Breast epithelium (tissue), 4 donors: Measurements from ENCODE around the gene MPEG1. TPM values are rescaled to one million over a fixed set of nuclear protein-coding genes. Genes with fewer than 3 reads are reported as not detected.

Experiments
- DNase-seq, 2 donors: peaks; one replicate each; pipeline ENCODE4 v3.0.0-alpha.2; 2019; ENCODE audit warnings: low spot score in 2 of 2
- H3K27ac ChIP-seq, 2 donors: fragments of 200-600 bp; sonication (generic) in 1 of 2; one replicate each; pipeline ENCODE4 v1.5.1; 2016 to 2019; ENCODE audit warnings: mild to moderate bottlenecking in 1 of 2
- H3K27me3 ChIP-seq, 2 donors: fragments of 200-600 bp; sonication (generic) in 1 of 2; one replicate each; pipeline versions ENCODE4 v1.5.1 to v1.6.0; 2017 to 2019; ENCODE audit warnings: control low read depth in 1 of 2, mild to moderate bottlenecking in 1 of 2
- H3K36me3 ChIP-seq: fragments of 200-600 bp; one replicate; pipeline ENCODE4 v1.5.1; 2019
- H3K4me1 ChIP-seq, 2 donors: fragments of 200-600 bp; sonication (generic); one replicate each; pipeline ENCODE4 v1.5.1; 2016 to 2019; ENCODE audit warnings: control low read depth in 1 of 2
- H3K4me3 ChIP-seq, 3 donors: fragments of 200-600 bp; sonication (generic); 1 replicate in 2 of 3; 2 replicates in 1 of 3; pipeline ENCODE4 v1.5.1; 2016 to 2019; ENCODE audit warnings: mild to moderate bottlenecking in 3 of 3, moderate library complexity in 2 of 3
- H3K9me3 ChIP-seq, 2 donors: fragments of 200-600 bp; sonication (generic) in 1 of 2; one replicate each; pipeline ENCODE4 v1.5.1; 2016 to 2019; ENCODE audit warnings: control low read depth in 1 of 2
- CTCF ChIP-seq, 3 donors: fragments of 450-650 bp; IDR thresholded peaks; one replicate each; pipeline ENCODE4 v1.5.1; 2016 to 2017; ENCODE audit warnings: antibody characterized with exemption in 3 of 3, mild to moderate bottlenecking in 3 of 3, moderate library complexity in 3 of 3
- POLR2A ChIP-seq: fragments of 450-650 bp; IDR thresholded peaks from one replicate; pipeline ENCODE4 v1.6.1; 2016; ENCODE audit warnings: antibody characterized with exemption, mild to moderate bottlenecking, moderate library complexity
- POLR2AphosphoS5 ChIP-seq, 3 donors: sonication (generic); formaldehyde crosslinking; IDR thresholded peaks; one replicate each; pipeline ENCODE4 v1.6.1; 2017; ENCODE audit warnings: antibody characterized with exemption in 3 of 3
- intact Hi-C: fragments of 100-400 bp; cut with DNase I; formaldehyde crosslinking; loops from one replicate; pipeline ENCODE4 v1.15.1; 2023; ENCODE audit warnings: low total_unique reads
- total RNA-seq, 3 donors: library from RNA; depleted of rRNA; stranded (reverse); fragments of >200 nt; gene quantifications; one replicate each; pipeline ENCODE4 v1.1.0, GENCODE V29; 2016

MPEG1 gene
- total RNA-seq, 3 donors from 2014 or later = 2.6 to 65.4 (median 13.2) TPM

- H3K36me3 ChIP-seq = no peaks in the 10 kb centered on the region
- no peaks in the 10 kb centered on the region for H3K27me3 ChIP-seq
- H3K4me1 ChIP-seq = peaks cover 0 to 6% of the 10 kb centered on the region in 2 donors
- H3K9me3 ChIP-seq = peaks cover 0 to 1% of the 10 kb centered on the region in 2 donors
- DNase-seq = peak in 1 of 2 donors; percentile 64
- intact Hi-C loops = loop anchor here (5.0 to 10.0 kb wide), 2 partner anchors 33 to 1369 kb away; no protein-coding TSS in a partner anchor
- TF ChIP-seq POLR2AphosphoS5 (IDR thresholded peaks at IDR 0.05) = peak in 1 of 3 donors; percentile 35
- no peak for TF ChIP-seq CTCF (IDR thresholded peaks at IDR 0.05)
- H3K27ac ChIP-seq = peak overlapping the region; percentile 69 to 91
- H3K4me3 ChIP-seq = peak overlapping the region; percentile 58 to 96 (median 72)
These were observed 38.6 kb downstream of the MPEG1 start for GRCh38 chr11:59173964-59174663.

DNA sequence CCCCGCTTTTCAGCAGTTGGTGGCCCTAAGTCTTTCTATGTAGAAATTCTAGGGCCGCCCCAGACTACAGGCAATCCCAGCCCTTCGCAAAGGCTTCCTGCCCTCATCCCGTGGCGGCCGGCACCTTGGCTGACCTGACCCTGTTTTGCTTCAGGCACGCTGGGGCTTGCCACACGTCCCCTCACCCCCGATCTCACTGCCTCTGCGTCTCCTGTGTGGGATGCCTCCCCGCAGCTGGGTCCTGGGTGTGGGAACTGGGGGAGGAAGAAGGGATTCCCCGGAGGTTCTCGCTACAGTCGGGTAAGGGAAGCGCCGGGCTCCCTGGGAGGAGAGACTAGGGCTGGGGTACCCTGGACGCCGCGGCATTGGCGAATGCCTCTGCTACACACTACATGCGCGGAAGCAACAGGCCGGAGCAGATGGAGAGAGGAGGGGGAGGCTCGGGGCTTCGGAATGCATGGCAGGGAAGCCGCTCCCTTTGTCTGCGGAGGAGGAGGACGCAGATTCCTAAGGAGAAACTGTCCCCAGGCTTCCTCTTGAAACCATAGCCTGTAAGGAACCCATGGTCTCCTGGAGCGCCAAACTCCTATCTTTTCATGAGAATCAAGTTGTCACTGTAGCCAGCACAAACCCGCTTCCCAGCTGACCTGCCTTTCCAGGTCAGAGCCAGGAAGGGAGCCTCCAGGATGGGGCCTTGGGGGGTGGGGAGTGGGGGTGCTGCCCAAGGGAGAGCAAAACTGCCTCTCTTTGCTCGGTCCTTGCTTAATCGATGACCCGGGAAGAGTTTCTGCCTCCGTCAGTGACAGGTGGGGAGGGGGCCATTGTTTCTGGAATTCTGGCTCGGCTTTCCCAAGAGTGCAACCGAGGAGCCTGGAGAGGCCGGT is 39.4 kb downstream of the MPEG1 start:
- Histone ChIP-seq H3K9me3 (no peaks in the 10 kb centered on the region), H3K36me3 (no peaks in the 10 kb centered on the region), H3K27ac (peak overlapping the region; percentile 69 to 91), H3K4me1 (peaks cover 0 to 6% of the 10 kb centered on the region in 2 donors), H3K4me3 (peak overlapping the region; percentile 58 to 96 (median 72)), H3K27me3 (no peaks in the 10 kb centered on the region)
- TF ChIP-seq CTCF (IDR thresholded peaks at IDR 0.05) = no peak
- no peak for TF ChIP-seq POLR2A
- TF ChIP-seq POLR2AphosphoS5 (IDR thresholded peaks at IDR 0.05) = no peak
- DNase-seq = peak in 1 of 2 donors; percentile 33
- intact Hi-C loops = loop anchor here (5.0 to 10.0 kb wide), 2 partner anchors 34 to 1369 kb away; no protein-coding TSS in a partner anchor

GRCh38 chr11:59172345-59173079 is 40.2 kb downstream of the MPEG1 start:
- Histone ChIP-seq H3K4me3 (peak overlapping the region; percentile 58 to 96 (median 72)), H3K27ac (peak overlapping the region; percentile 69 to 91), H3K36me3 (no peaks in the 10 kb centered on the region), H3K4me1 (peaks cover 0 to 6% of the 10 kb centered on the region in 2 donors), H3K27me3 (no peaks in the 10 kb centered on the region), H3K9me3 (no peaks in the 10 kb centered on the region)
- TF ChIP-seq POLR2A (no peak), POLR2AphosphoS5 (IDR thresholded peaks at IDR 0.05) (no peak), CTCF (IDR thresholded peaks at IDR 0.05) (no peak)
- intact Hi-C loops = loop anchor here (1.0 to 10.0 kb wide), 3 partner anchors 20 to 1368 kb away; no protein-coding TSS in a partner anchor
- DNase-seq = no peak

DNA sequence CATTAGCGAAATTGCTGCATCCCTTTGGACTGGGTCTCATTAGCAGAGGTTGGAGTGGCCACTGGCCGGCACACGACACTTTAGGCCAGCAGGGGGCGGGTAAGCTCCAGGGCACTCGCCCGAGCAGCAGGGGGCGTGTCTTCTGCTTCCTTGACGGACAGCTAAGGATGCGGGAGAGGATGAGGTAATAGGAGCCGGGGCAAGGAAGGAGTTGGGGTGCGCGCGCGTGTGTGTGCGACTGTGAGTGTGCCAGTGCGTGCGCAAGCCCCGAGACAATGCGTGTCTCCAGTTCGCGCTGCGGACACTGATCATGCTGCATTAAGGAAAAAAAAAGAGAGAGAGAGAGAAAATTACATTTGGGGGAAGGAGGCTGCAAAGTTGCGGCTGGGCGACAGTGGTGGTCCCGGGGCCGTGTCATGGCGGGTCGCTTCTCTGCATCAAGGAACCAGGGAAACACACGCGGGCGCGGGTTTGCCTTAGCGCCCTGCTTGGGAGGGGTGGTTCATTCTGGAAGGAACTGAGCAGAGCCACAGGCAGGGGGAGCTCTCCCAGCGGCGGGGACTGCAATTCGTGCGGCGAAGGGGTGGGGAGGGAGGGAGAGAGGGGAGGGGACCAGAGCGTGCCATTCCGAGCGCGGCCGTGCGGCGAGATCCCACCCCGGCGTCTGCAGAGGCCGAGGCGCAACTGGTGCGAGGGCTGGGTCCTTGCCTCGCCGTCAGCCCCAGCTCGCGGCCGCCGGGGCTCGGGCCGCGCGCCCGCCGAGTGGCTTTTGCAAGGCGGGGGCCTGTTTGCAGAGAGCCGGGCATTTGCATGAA is 41.0 kb downstream of the MPEG1 start, which contains the start of gene DTX4:
TSS of gene DTX4 (plus strand) at position 625 of the 815 bp plus-strand sequence. CDS start 464 bp downstream, outside the sequence.
- peak; percentile 88 to 89 for DNase-seq
- Histone ChIP-seq H3K27me3 (no peaks in the 10 kb centered on the region), H3K36me3 (no peaks in the 10 kb centered on the region)

More for the DNA sequence above, 41.0 kb downstream of the MPEG1 start, which contains the start of gene DTX4:
- H3K4me3 ChIP-seq = peak within 1 kb of the TSS; percentile 58 to 96 (median 72)
- intact Hi-C loops = loop anchor here (1.0 to 10.0 kb wide), 3 partner anchors 21 to 1367 kb away; no protein-coding TSS in a partner anchor
- TF ChIP-seq POLR2A (no peak), POLR2AphosphoS5 (IDR thresholded peaks at IDR 0.05) (peak in 2 of 3 donors; percentile 30 to 56), CTCF (IDR thresholded peaks at IDR 0.05) (peak; percentile 65 to 93 (median 93))
- no peaks in the 10 kb centered on the region for H3K9me3 ChIP-seq
- peak within 1 kb of the TSS; percentile 69 to 91 for H3K27ac ChIP-seq
- peaks cover 0 to 6% of the 10 kb centered on the region in 2 donors for H3K4me1 ChIP-seq
